ENCODE data around the gene KRT2. TPM values are rescaled to one million over a fixed set of nuclear protein-coding genes. Genes with fewer than 3 reads are reported as not detected.

The KRT2 gene
- total RNA-seq, 1 experiment from 2014 or later: not detected

GRCh38 chr12:52602552-52602951, 49.5 kb downstream of the KRT2 start:
- no peak for DNase-seq (ENCODE audit: extremely low read depth, low read depth)

GRCh38 chr12:52601671-52602070, 50.3 kb downstream of the KRT2 start:
- no peak for DNase-seq (ENCODE audit: extremely low read depth, low read depth)

GRCh38 chr12:52600941-52601481, 51.0 kb downstream of the KRT2 start, which contains the start of gene KRT72:
KRT72 (minus strand) TSS chr12:52601463; CDS start chr12:52601452, 11 bp downstream.
- no peak for DNase-seq (ENCODE audit: extremely low read depth, low read depth)

GRCh38 chr12:52600475-52600874, 51.5 kb downstream of the KRT2 start:
- no peak for DNase-seq (ENCODE audit: extremely low read depth, low read depth)

- no peak for DNase-seq (ENCODE audit: extremely low read depth, low read depth)
Measured at GRCh38 chr12:52600071-52600470, 51.9 kb downstream of the KRT2 start.

GRCh38 chr12:52598966-52599365, 53.0 kb downstream of the KRT2 start:
- no peak for DNase-seq (ENCODE audit: extremely low read depth, low read depth)

Other genes with a start within 250 kb of the KRT2 start
- not detected in 2 replicates for gene KRT82, start 245.9 kb downstream of the KRT2 start, total RNA-seq (2014; rRNA removed; shearing (Covaris generic))
- not detected in 2 replicates for gene KRT75, start 217.8 kb downstream of the KRT2 start, total RNA-seq (2014; rRNA removed; shearing (Covaris generic))
- not detected in 2 replicates for gene KRT6B, start 200.1 kb downstream of the KRT2 start, total RNA-seq (2014; rRNA removed; shearing (Covaris generic))
- not detected in 2 replicates for gene KRT6C, start 178.4 kb downstream of the KRT2 start, total RNA-seq (2014; rRNA removed; shearing (Covaris generic))
- not detected in 2 replicates for gene KRT6A, start 159.0 kb downstream of the KRT2 start, total RNA-seq (2014; rRNA removed; shearing (Covaris generic))
- not detected in 2 replicates for gene KRT5, start 131.8 kb downstream of the KRT2 start, total RNA-seq (2014; rRNA removed; shearing (Covaris generic))
- not detected in 2 replicates for gene KRT71, start 99.1 kb downstream of the KRT2 start, total RNA-seq (2014; rRNA removed; shearing (Covaris generic))
- not detected in 2 replicates for gene KRT74, start 78.4 kb downstream of the KRT2 start, total RNA-seq (2014; rRNA removed; shearing (Covaris generic))
- not detected in 2 replicates for gene KRT72, start 50.7 kb downstream of the KRT2 start, total RNA-seq (2014; rRNA removed; shearing (Covaris generic))
- not detected in 2 replicates for gene KRT73, start 33.7 kb downstream of the KRT2 start, total RNA-seq (2014; rRNA removed; shearing (Covaris generic))
- not detected in 2 replicates for gene KRT1, start 28.2 kb upstream of the KRT2 start, total RNA-seq (2014; rRNA removed; shearing (Covaris generic))
- gene KRT77, start 51.3 kb upstream of the KRT2 start, total RNA-seq (2014; rRNA removed; shearing (Covaris generic)): not detected in 2 replicates
- not detected in 2 replicates for gene KRT76, start 125.1 kb upstream of the KRT2 start, total RNA-seq (2014; rRNA removed; shearing (Covaris generic))
- gene KRT3, start 143.9 kb upstream of the KRT2 start, total RNA-seq (2014; rRNA removed; shearing (Covaris generic)): not detected in 2 replicates
- gene KRT4, start 161.9 kb upstream of the KRT2 start, total RNA-seq (2014; rRNA removed; shearing (Covaris generic)): not detected in 2 replicates
- not detected in 2 replicates for gene KRT79, start 182.1 kb upstream of the KRT2 start, total RNA-seq (2014; rRNA removed; shearing (Covaris generic))
- not detected in 2 replicates for gene KRT78, start 196.8 kb upstream of the KRT2 start, total RNA-seq (2014; rRNA removed; shearing (Covaris generic))

Data from NCI-H460 (cell line).